Liver (tissue), 9 donors: ENCODE measurements around the gene KRCC1. TPM values are rescaled to one million over a fixed set of nuclear protein-coding genes. Genes with fewer than 3 reads are reported as not detected.
"Not testable (repeated sequence)": the region's sequence is repeated elsewhere in the genome, so short reads cannot be mapped to it uniquely, and the experiment has no call there.

Experiments
- DNase-seq: peaks from one replicate; pipeline ENCODE4 v3.0.0-alpha.2; 2017; ENCODE audit warnings: low spot score
- H3K27ac ChIP-seq, 2 donors: one replicate each; pipeline ENCODE4 v1.7.0; 2013; ENCODE audit warnings: inconsistent platforms in 2 of 2, low read length in 2 of 2, control low read depth in 1 of 2, low read depth in 1 of 2, mild to moderate bottlenecking in 1 of 2
- H3K27me3 ChIP-seq, 4 donors: one replicate each; pipeline versions ENCODE4 v1.6.1 to v1.7.0; 2013; ENCODE audit warnings: low read length in 3 of 4, inconsistent platforms in 1 of 4, mild to moderate bottlenecking in 1 of 4, moderate library complexity in 1 of 4; ENCODE audit not compliant: control insufficient read depth in 4 of 4, insufficient read depth in 4 of 4
- H3K36me3 ChIP-seq, 4 donors: one replicate each; pipeline versions ENCODE4 v1.6.1 to v1.7.0; 2013; ENCODE audit warnings: low read length in 3 of 4, mild to moderate bottlenecking in 3 of 4, low read depth in 1 of 4, moderate library complexity in 1 of 4; ENCODE audit not compliant: control insufficient read depth in 4 of 4, insufficient read depth in 3 of 4
- H3K4me1 ChIP-seq, 4 donors: one replicate each; pipeline versions ENCODE4 v1.6.1 to v1.7.0; 2013; ENCODE audit warnings: low read length in 3 of 4, mild to moderate bottlenecking in 3 of 4, moderate library complexity in 1 of 4; ENCODE audit not compliant: control insufficient read depth in 4 of 4, insufficient read depth in 4 of 4
- H3K4me3 ChIP-seq, 3 donors: one replicate each; pipeline versions ENCODE4 v1.6.1 to v1.7.0; 2013; ENCODE audit warnings: low read length in 3 of 3, control low read depth in 1 of 3, low read depth in 1 of 3, mild to moderate bottlenecking in 1 of 3
- H3K9ac ChIP-seq, 2 donors: one replicate each; pipeline ENCODE4 v1.7.0; 2013; ENCODE audit warnings: low read length in 2 of 2, mild to moderate bottlenecking in 2 of 2, moderate library complexity in 2 of 2, control low read depth in 1 of 2, low read depth in 1 of 2
- H3K9me3 ChIP-seq, 4 donors: one replicate each; pipeline versions ENCODE4 v1.6.1 to v1.7.0; 2013; ENCODE audit warnings: low read length in 3 of 4; ENCODE audit not compliant: control insufficient read depth in 4 of 4
- ATF3 ChIP-seq: IDR thresholded peaks from 2 replicates; pipeline ENCODE4 v1.6.1; 2016; ENCODE audit warnings: antibody characterized with exemption
- CTCF ChIP-seq: fragments of 150-350 bp; IDR thresholded peaks from 2 replicates; pipeline ENCODE4 v1.5.1; 2017; ENCODE audit warnings: improper control_type of control experiment, low read depth, low read length; ENCODE audit not compliant: missing input control
- EGR1 ChIP-seq, 2 donors: IDR thresholded peaks; 2 replicates each; pipeline ENCODE4 v1.6.1; 2016 to 2018; ENCODE audit warnings: antibody characterized with exemption in 2 of 2, low read depth in 2 of 2
- FOXA1 ChIP-seq: IDR thresholded peaks from 2 replicates; pipeline ENCODE4 v1.6.1; 2016; ENCODE audit warnings: antibody characterized with exemption
- FOXA2 ChIP-seq: IDR thresholded peaks from 2 replicates; pipeline ENCODE4 v1.6.1; 2016; ENCODE audit warnings: antibody characterized with exemption
- GABPA ChIP-seq, 2 donors: IDR thresholded peaks in 1 of 2; conservative IDR thresholded peaks in 1 of 2; 2 replicates each; pipeline ENCODE4 v1.6.1; 2016; ENCODE audit warnings: antibody characterized with exemption in 2 of 2, mild to moderate bottlenecking in 1 of 2, moderate library complexity in 1 of 2
- HNF4A ChIP-seq, 2 donors: conservative IDR thresholded peaks; 2 replicates each; pipeline ENCODE4 v1.6.1; 2016; ENCODE audit warnings: antibody characterized with exemption in 2 of 2, mild to moderate bottlenecking in 2 of 2
- HNF4G ChIP-seq: IDR thresholded peaks from 2 replicates; pipeline ENCODE4 v1.6.1; 2016; ENCODE audit warnings: antibody characterized with exemption
- JUND ChIP-seq, 2 donors: IDR thresholded peaks; 2 replicates each; pipeline ENCODE4 v1.6.1; 2016; ENCODE audit warnings: antibody characterized with exemption in 2 of 2
- MAX ChIP-seq: IDR thresholded peaks from 2 replicates; pipeline ENCODE4 v1.6.1; 2016; ENCODE audit warnings: antibody characterized with exemption
- NR2F2 ChIP-seq: IDR thresholded peaks from 2 replicates; pipeline ENCODE4 v1.6.1; 2016; ENCODE audit warnings: antibody characterized with exemption
- RAD21 ChIP-seq, 2 donors: IDR thresholded peaks; 2 replicates each; pipeline ENCODE4 v1.6.1; 2016; ENCODE audit warnings: antibody characterized with exemption in 2 of 2, mild to moderate bottlenecking in 2 of 2
- REST ChIP-seq: IDR thresholded peaks from 2 replicates; pipeline ENCODE4 v1.6.1; 2016; ENCODE audit warnings: antibody characterized with exemption, mild to moderate bottlenecking
- RXRA ChIP-seq, 2 donors: IDR thresholded peaks; 2 replicates each; pipeline ENCODE4 v1.6.1; 2017 to 2018; ENCODE audit warnings: antibody characterized with exemption in 2 of 2, mild to moderate bottlenecking in 1 of 2
- SP1 ChIP-seq: IDR thresholded peaks from 2 replicates; pipeline ENCODE4 v1.6.1; 2018; ENCODE audit warnings: antibody characterized with exemption, mild to moderate bottlenecking
- TAF1 ChIP-seq: conservative IDR thresholded peaks from 2 replicates; pipeline ENCODE4 v1.6.1; 2016; ENCODE audit warnings: antibody characterized with exemption, mild to moderate bottlenecking
- YY1 ChIP-seq: IDR thresholded peaks from 2 replicates; pipeline ENCODE4 v1.6.1; 2016; ENCODE audit warnings: antibody characterized with exemption, mild to moderate bottlenecking
- ZBTB33 ChIP-seq: IDR thresholded peaks from 2 replicates; pipeline ENCODE4 v1.6.1; 2016; ENCODE audit warnings: antibody characterized with exemption
- WGBS: extraction: QIAGEN DNeasy Blood & Tissue Kit; methylation state at CpG from one replicate; pipeline ENCODE4 v1.1.7; 2013; 5-methylcytosine and 5-hydroxymethylcytosine counted together
- polyA plus RNA-seq, 2 donors: library from polyadenylated mRNA; stranded (reverse) in 1 of 2; unstranded in 1 of 2; fragments of 200-250 nt in 1 of 2; fragments of >200 nt in 1 of 2; fragmentation: Nextera tagmentation in 1 of 2; extraction: Ambion mirVana in 1 of 2; gene quantifications; one replicate each; pipeline versions ENCODE4 v1.2.1 to v1.2.3, GENCODE V29; 2013 to 2015
- total RNA-seq, 2 donors: library from RNA; depleted of rRNA; stranded (reverse); fragments of >200 nt; gene quantifications; one replicate each; pipeline ENCODE4 v1.2.3, GENCODE V29; 2014
- donor health status: healthy.
- donor health status: healthy.
- donor health status: healthy.
- donor health status: healthy.
- donor health status: healthy.

KRCC1 gene
- total and polyA plus RNA-seq, 4 donors, result 7.0 to 14.8 (median 11.5) TPM

- TF ChIP-seq REST (no peak), RAD21 (IDR thresholded peaks at IDR 0.05) (no peak), ZBTB33 (no peak)
Measured at GRCh38 chr2:88049622-88050021, 6.0 kb downstream of the KRCC1 start (continued).

GRCh38 chr2:88048541-88048940 is 7.0 kb downstream of the KRCC1 start:
- peaks cover 0 to 2% (median under 1%) of the 10 kb centered on the region in 4 donors for H3K36me3 ChIP-seq
- no peaks in the 10 kb centered on the region for H3K9me3 ChIP-seq
- 97% methylated on average over 3 of the region's 3 CpGs for WGBS
- H3K27me3 ChIP-seq, result no peaks in the 10 kb centered on the region
- no peak overlapping the region for H3K27ac ChIP-seq
- H3K9ac ChIP-seq, result no peak overlapping the region
- DNase-seq, result no peak
- TF ChIP-seq SP1 (no peak), CTCF (no peak), EGR1 (IDR thresholded peaks at IDR 0.05; ENCODE audit: low read depth in 2 of 2) (no peak), RXRA (IDR thresholded peaks at IDR 0.05) (no peak), REST (no peak), HNF4A (conservative IDR thresholded peaks at IDR 0.05) (no peak), RAD21 (IDR thresholded peaks at IDR 0.05) (no peak), TAF1 (no peak), YY1 (no peak), ZBTB33 (no peak), FOXA1 (no peak), GABPA (IDR thresholded peaks at IDR 0.05 in 1 of 2, conservative IDR thresholded peaks at IDR 0.05 in 1 of 2) (no peak), HNF4G (no peak), FOXA2 (no peak), ATF3 (no peak), MAX (no peak), NR2F2 (no peak), JUND (IDR thresholded peaks at IDR 0.05) (no peak)
- no peak overlapping the region for H3K4me3 ChIP-seq
- peaks cover 0 to 17% (median 7%) of the 10 kb centered on the region in 4 donors for H3K4me1 ChIP-seq

- not testable (repeated sequence) for H3K27me3 ChIP-seq, H3K9me3 ChIP-seq, DNase-seq, H3K36me3 ChIP-seq, H3K9ac ChIP-seq, H3K4me3 ChIP-seq, H3K27ac ChIP-seq, H3K4me1 ChIP-seq
- WGBS, result 66% methylated on average over 6 of the region's 6 CpGs
Measured at GRCh38 chr2:88045561-88045960, 10.0 kb downstream of the KRCC1 start.
